ENCODE measurements around the gene CCDC152.
A peak's percentile ranks its signal among the peaks of the same experiment; 100 is the strongest.

Gene CCDC152

GRCh38 chr5:42807722-42808447 is 51.3 kb downstream of the CCDC152 start:
- no peak overlapping the region for H3K23ac ChIP-seq (ENCODE audit: low read depth, low read length, poor library complexity)
- no peaks in the 10 kb centered on the region for H3K79me1 ChIP-seq (ENCODE audit: low read depth, low read length)
- H2BK12ac ChIP-seq (ENCODE audit: low read length): no peak overlapping the region
- no peak for DNase-seq (ENCODE audit: low spot score)
- no peak overlapping the region for H2BK15ac ChIP-seq (ENCODE audit: low read length)
- no peak overlapping the region for H2AK5ac ChIP-seq (ENCODE audit: low read depth, low read length)
- no peak overlapping the region for H3K4ac ChIP-seq (ENCODE audit: low read length)
- H3K27me3 ChIP-seq (ENCODE audit: control insufficient read depth in 3 of 3, insufficient read depth in 3 of 3, low read depth in 1 of 3, low read length in 3 of 3): no peaks in the 10 kb centered on the region
- H3K9me3 ChIP-seq (replicated peaks in 1 of 2; ENCODE audit: control insufficient read depth in 2 of 2, insufficient read depth in 1 of 2, low read depth in 1 of 2, low read length in 2 of 2): no peaks in the 10 kb centered on the region
- WGBS, 2 donors (ENCODE audit: extremely low coverage in 2 of 2, insufficient read length in 2 of 2, insufficient replicate concordance in 1 of 2): no CpG with 5 or more reads among the region's 2 CpGs
- H3K4me3 ChIP-seq (ENCODE audit: low read length in 2 of 2): no peak overlapping the region
- H3K36me3 ChIP-seq (replicated peaks in 1 of 2; ENCODE audit: control insufficient read depth in 2 of 2, insufficient read depth in 2 of 2, low read length in 2 of 2): no peaks in the 10 kb centered on the region
- no peak overlapping the region for H3K14ac ChIP-seq (ENCODE audit: low read length)
- no peak overlapping the region for H3K27ac ChIP-seq (replicated peaks; ENCODE audit: low read length)
- no peak overlapping the region for H3K18ac ChIP-seq (ENCODE audit: low read length)
- H3K9ac ChIP-seq (ENCODE audit: low read depth, low read length, poor library complexity): no peak overlapping the region
- no peak overlapping the region for H3K4me2 ChIP-seq (ENCODE audit: insufficient read depth, low read length, poor library complexity, severe bottlenecking)
- H4K91ac ChIP-seq (ENCODE audit: low read depth, low read length, poor library complexity): no peak overlapping the region
- H2BK5ac ChIP-seq (ENCODE audit: low read length): no peak overlapping the region
- H2AFZ ChIP-seq (ENCODE audit: low read length): no peak overlapping the region
- H3K4me1 ChIP-seq (ENCODE audit: control insufficient read depth in 2 of 2, insufficient read depth in 1 of 2, low read depth in 1 of 2, low read length in 2 of 2): peaks cover 2 to 3% of the 10 kb centered on the region in 2 donors
- no peak overlapping the region for H4K8ac ChIP-seq (ENCODE audit: low read depth, low read length)
- H2BK120ac ChIP-seq (ENCODE audit: low read depth, low read length): no peak overlapping the region

GRCh38 chr5:42808888-42809611 is 52.4 kb downstream of the CCDC152 start:
- no peak overlapping the region for H2BK120ac ChIP-seq (ENCODE audit: low read depth, low read length)
- H3K79me1 ChIP-seq (ENCODE audit: low read depth, low read length): no peaks in the 10 kb centered on the region
- no peak overlapping the region for H3K9ac ChIP-seq (ENCODE audit: low read depth, low read length, poor library complexity)
- no peak overlapping the region for H3K23ac ChIP-seq (ENCODE audit: low read depth, low read length, poor library complexity)
- H3K27me3 ChIP-seq (ENCODE audit: control insufficient read depth in 3 of 3, insufficient read depth in 3 of 3, low read depth in 1 of 3, low read length in 3 of 3): no peaks in the 10 kb centered on the region
- no peaks in the 10 kb centered on the region for H3K36me3 ChIP-seq (replicated peaks in 1 of 2; ENCODE audit: control insufficient read depth in 2 of 2, insufficient read depth in 2 of 2, low read length in 2 of 2)
- DNase-seq (ENCODE audit: low spot score): no peak
- no peak overlapping the region for H3K4ac ChIP-seq (ENCODE audit: low read length)
- H3K18ac ChIP-seq (ENCODE audit: low read length): no peak overlapping the region
- no peak overlapping the region for H3K4me2 ChIP-seq (ENCODE audit: insufficient read depth, low read length, poor library complexity, severe bottlenecking)
- WGBS, 2 donors (ENCODE audit: extremely low coverage in 2 of 2, insufficient read length in 2 of 2, insufficient replicate concordance in 1 of 2): no CpG with 5 or more reads among the region's 4 CpGs
- peaks cover 3 to 5% of the 10 kb centered on the region in 2 donors for H3K4me1 ChIP-seq (ENCODE audit: control insufficient read depth in 2 of 2, insufficient read depth in 1 of 2, low read depth in 1 of 2, low read length in 2 of 2)
- H2BK12ac ChIP-seq (ENCODE audit: low read length): no peak overlapping the region
- no peak overlapping the region for H3K4me3 ChIP-seq (ENCODE audit: low read length in 2 of 2)
- H4K8ac ChIP-seq (ENCODE audit: low read depth, low read length): no peak overlapping the region
- no peak overlapping the region for H2BK5ac ChIP-seq (ENCODE audit: low read length)
- H3K9me3 ChIP-seq (replicated peaks in 1 of 2; ENCODE audit: control insufficient read depth in 2 of 2, insufficient read depth in 1 of 2, low read depth in 1 of 2, low read length in 2 of 2): no peaks in the 10 kb centered on the region
- no peak overlapping the region for H2BK15ac ChIP-seq (ENCODE audit: low read length)
- no peak overlapping the region for H2AK5ac ChIP-seq (ENCODE audit: low read depth, low read length)
- no peak overlapping the region for H3K14ac ChIP-seq (ENCODE audit: low read length)
- no peak overlapping the region for H2AFZ ChIP-seq (ENCODE audit: low read length)
- no peak overlapping the region for H4K91ac ChIP-seq (ENCODE audit: low read depth, low read length, poor library complexity)
- no peak overlapping the region for H3K27ac ChIP-seq (replicated peaks; ENCODE audit: low read length)

- Histone ChIP-seq H3K14ac (ENCODE audit: low read length) (no peak overlapping the region), H3K27ac (replicated peaks; ENCODE audit: low read length) (no peak overlapping the region), H3K9me3 (replicated peaks in 1 of 2; ENCODE audit: control insufficient read depth in 2 of 2, insufficient read depth in 1 of 2, low read depth in 1 of 2, low read length in 2 of 2) (no peaks in the 10 kb centered on the region), H4K8ac (ENCODE audit: low read depth, low read length) (no peak overlapping the region), H3K23ac (ENCODE audit: low read depth, low read length, poor library complexity) (no peak overlapping the region), H3K79me1 (ENCODE audit: low read depth, low read length) (no peaks in the 10 kb centered on the region), H3K18ac (ENCODE audit: low read length) (no peak overlapping the region), H4K91ac (ENCODE audit: low read depth, low read length, poor library complexity) (no peak overlapping the region), H3K4me1 (ENCODE audit: control insufficient read depth in 2 of 2, insufficient read depth in 1 of 2, low read depth in 1 of 2, low read length in 2 of 2) (peaks cover 3 to 5% of the 10 kb centered on the region in 2 donors), H3K4ac (ENCODE audit: low read length) (no peak overlapping the region), H2BK15ac (ENCODE audit: low read length) (no peak overlapping the region), H3K4me3 (ENCODE audit: low read length in 2 of 2) (no peak overlapping the region), H2BK5ac (ENCODE audit: low read length) (no peak overlapping the region), H3K4me2 (ENCODE audit: insufficient read depth, low read length, poor library complexity, severe bottlenecking) (no peak overlapping the region), H3K27me3 (ENCODE audit: control insufficient read depth in 3 of 3, insufficient read depth in 3 of 3, low read depth in 1 of 3, low read length in 3 of 3) (no peaks in the 10 kb centered on the region), H2BK120ac (ENCODE audit: low read depth, low read length) (no peak overlapping the region), H3K36me3 (replicated peaks in 1 of 2; ENCODE audit: control insufficient read depth in 2 of 2, insufficient read depth in 2 of 2, low read length in 2 of 2) (no peaks in the 10 kb centered on the region), H2AFZ (ENCODE audit: low read length) (peak overlapping the region; percentile 4), H2BK12ac (ENCODE audit: low read length) (no peak overlapping the region), H3K9ac (ENCODE audit: low read depth, low read length, poor library complexity) (no peak overlapping the region), H2AK5ac (ENCODE audit: low read depth, low read length) (no peak overlapping the region)
- WGBS, 2 donors (ENCODE audit: extremely low coverage in 2 of 2, insufficient read length in 2 of 2, insufficient replicate concordance in 1 of 2): no CpG with 5 or more reads among the region's 3 CpGs
- no peak for DNase-seq (ENCODE audit: low spot score)
Measured at GRCh38 chr5:42810834-42811590, 54.4 kb downstream of the CCDC152 start.
